ENCODE data around the gene ARAP1.

GRCh38 chr11:72760539-72761405 lies 8.6 kb upstream of the ARAP1 start:
- TF ChIP-seq POLR2A (IDR thresholded peaks at IDR 0.05; ENCODE audit: low read depth, low read length) (no peak), TAF1 (IDR thresholded peaks at IDR 0.05; ENCODE audit: borderline replicate concordance, low read depth, low read length) (no peak), POLR2AphosphoS5 (IDR thresholded peaks at IDR 0.05; ENCODE audit: low read depth, low read length) (no peak)

Measured in GM12892 (cell line).